Measurements from ENCODE around the gene RANBP17.

The RANBP17 gene

GRCh38 chr5:170892196-170892595 is 30.4 kb downstream of the RANBP17 start:
- TF ChIP-seq CREB5 (CRISPR knock-in tag; IDR thresholded peaks at IDR 0.05; ENCODE audit: low read depth), result no peak
- TF ChIP-seq OSR1 (CRISPR knock-in tag; IDR thresholded peaks at IDR 0.05), result no peak
- TF ChIP-seq BACH2 (CRISPR knock-in tag; IDR thresholded peaks at IDR 0.05; ENCODE audit: borderline replicate concordance), result no peak
- no peak for TF ChIP-seq SNAI2 (CRISPR knock-in tag; IDR thresholded peaks at IDR 0.05)
- TF ChIP-seq GLIS3 (CRISPR knock-in tag; IDR thresholded peaks at IDR 0.05), result no peak
- ATAC-seq, result no peak

- TF ChIP-seq ZNF70 (CRISPR knock-in tag; IDR thresholded peaks at IDR 0.05), result no peak
- TF ChIP-seq CREB5 (CRISPR knock-in tag; IDR thresholded peaks at IDR 0.05; ENCODE audit: low read depth), result no peak
- no peak for TF ChIP-seq TOX (CRISPR knock-in tag; IDR thresholded peaks at IDR 0.05; ENCODE audit: borderline replicate concordance)
- no peak for TF ChIP-seq TCF4 (CRISPR knock-in tag; IDR thresholded peaks at IDR 0.05; ENCODE audit: borderline replicate concordance)
- TF ChIP-seq ZFP3 (CRISPR knock-in tag; IDR thresholded peaks at IDR 0.05), result no peak
- no peak for TF ChIP-seq BACH2 (CRISPR knock-in tag; IDR thresholded peaks at IDR 0.05; ENCODE audit: borderline replicate concordance)
- TF ChIP-seq ARNTL (CRISPR knock-in tag; IDR thresholded peaks at IDR 0.05; ENCODE audit: borderline replicate concordance, low read depth), result no peak
- TF ChIP-seq PPARA (CRISPR knock-in tag; IDR thresholded peaks at IDR 0.05; ENCODE audit: borderline replicate concordance), result no peak
- TF ChIP-seq ZNF565 (CRISPR knock-in tag; conservative IDR thresholded peaks at IDR 0.05; ENCODE audit: low read depth), result no peak
- no peak for TF ChIP-seq RARB (CRISPR knock-in tag; IDR thresholded peaks at IDR 0.05)
- TF ChIP-seq CSRNP3 (CRISPR knock-in tag; IDR thresholded peaks at IDR 0.05), result no peak
- ATAC-seq, result no peak
Measured at GRCh38 chr5:170894665-170895064, 32.8 kb downstream of the RANBP17 start.

- 0 out of 3 replicates have a peak, but pooled peaks have one; percentile 20 for ATAC-seq
Measured at GRCh38 chr5:170896779-170897178, 35.0 kb downstream of the RANBP17 start.

More at GRCh38 chr5:170896779-170897178, 35.0 kb downstream of the RANBP17 start:
- TF ChIP-seq ARNTL (CRISPR knock-in tag; IDR thresholded peaks at IDR 0.05; ENCODE audit: borderline replicate concordance, low read depth), result no peak
- TF ChIP-seq ZFP3 (CRISPR knock-in tag; IDR thresholded peaks at IDR 0.05), result no peak
- no peak for TF ChIP-seq CSRNP3 (CRISPR knock-in tag; IDR thresholded peaks at IDR 0.05)
- no peak for TF ChIP-seq ESRRG (CRISPR knock-in tag; IDR thresholded peaks at IDR 0.05)
- no peak for TF ChIP-seq BACH2 (CRISPR knock-in tag; IDR thresholded peaks at IDR 0.05; ENCODE audit: borderline replicate concordance)
- TF ChIP-seq TSHZ2 (CRISPR knock-in tag; IDR thresholded peaks at IDR 0.05), result no peak
- no peak for TF ChIP-seq RARB (CRISPR knock-in tag; IDR thresholded peaks at IDR 0.05)
- TF ChIP-seq POU6F1 (CRISPR knock-in tag; IDR thresholded peaks at IDR 0.05; ENCODE audit: borderline replicate concordance, low read depth), result no peak
- TF ChIP-seq ISL1 (CRISPR knock-in tag; IDR thresholded peaks at IDR 0.05), result no peak
- no peak for TF ChIP-seq PPARA (CRISPR knock-in tag; IDR thresholded peaks at IDR 0.05; ENCODE audit: borderline replicate concordance)
- TF ChIP-seq OSR1 (CRISPR knock-in tag; IDR thresholded peaks at IDR 0.05), result no peak
- TF ChIP-seq GLIS3 (CRISPR knock-in tag; IDR thresholded peaks at IDR 0.05), result no peak
- TF ChIP-seq CREB5 (CRISPR knock-in tag; IDR thresholded peaks at IDR 0.05; ENCODE audit: low read depth), result no peak

All from SK-N-SH treated with all-trans-retinoic acid at 6 μM for 48 hours (cell line).